HepG2 (cell line): Measurements from ENCODE around the gene EDN3. TPM values are rescaled to one million over a fixed set of nuclear protein-coding genes. Genes with fewer than 3 reads are reported as not detected.

ENCODE experiments used
- ATAC-seq: fragments of 200-7000 bp; cut with Tn5 transposase; 3 replicates; pipeline ENCODE4 v1.9.1; 2020; ENCODE audit warnings: mild to moderate bottlenecking, moderate library complexity
- BruUV-seq: library from RNA; stranded (reverse); fragments of 400-500 nt; replicated peaks from 2 replicates; lab custom pipeline; 2021; lab: Mats Ljungman, UMichigan
- CTCF ChIA-PET: fragments of 300-600 bp; formaldehyde crosslinking; extraction: SDS; loops from one replicate; lab custom pipeline; 2021; ENCODE audit warnings: low total read pairs, inconsistent platforms, low intra/inter-chr PET ratio; lab: Yijun Ruan, JAX
- POLR2A ChIA-PET: fragments of 350-600 bp; sonication (Branson Sonifier 250); formaldehyde crosslinking; loops from one replicate; lab custom pipeline; 2020; ENCODE audit warnings: antibody characterized with exemption, inconsistent platforms; lab: Yijun Ruan, JAX
- DNase-seq: peaks from one replicate; pipeline ENCODE4 v3.0.0-alpha.2; 2015; ENCODE audit warnings: low spot score
- FAIRE-seq: peaks from 3 replicates; lab custom pipeline; 2011; peaks lifted over from hg19 to GRCh38; lab: Jason Lieb, UNC
- H2AFZ ChIP-seq: one replicate; pipeline ENCODE4 v1.6.1; 2011; ENCODE audit warnings: low read length, inconsistent platforms
- H3K27ac ChIP-seq: fragments of 300-600 bp; 3 replicates; pipeline ENCODE4 v1.8.0; 2011; ENCODE audit warnings: mixed run types, mild to moderate bottlenecking, mixed read lengths, low read length, inconsistent platforms; ENCODE audit not compliant: insufficient read depth; ENCODE audit errors: extremely low read length
- H3K27me3 ChIP-seq, 2 experiments: fragments of 200-600 bp in 1 of 2; 2 replicates in 1 of 2; 3 replicates in 1 of 2; pipeline versions ENCODE4 v1.6.0 to v1.8.0; 2011; ENCODE audit warnings: low read length in 2 of 2, mild to moderate bottlenecking in 2 of 2, moderate library complexity in 2 of 2, inconsistent platforms in 1 of 2; ENCODE audit not compliant: insufficient read depth in 2 of 2, control insufficient read depth in 1 of 2
- H3K36me3 ChIP-seq, 2 experiments: fragments of 200-600 bp in 1 of 2; replicated peaks in 1 of 2; 2 replicates in 1 of 2; 3 replicates in 1 of 2; pipeline versions ENCODE4 v1.5.1 to v1.8.0; 2011; ENCODE audit warnings: low read length in 2 of 2, inconsistent platforms in 1 of 2; ENCODE audit not compliant: insufficient read depth in 2 of 2, control insufficient read depth in 1 of 2
- H3K4me1 ChIP-seq: 2 replicates; pipeline ENCODE4 v1.5.1; 2012; ENCODE audit warnings: low read length, inconsistent platforms; ENCODE audit not compliant: insufficient read depth
- H3K4me2 ChIP-seq: 2 replicates; pipeline ENCODE4 v1.6.0; 2011; ENCODE audit warnings: low read depth, low read length, inconsistent platforms
- H3K4me3 ChIP-seq, 3 experiments: fragments of 200-600 bp in 1 of 3; sonication (generic), shearing (Covaris generic) in 1 of 3; replicated peaks in 1 of 3; 2 replicates each; pipeline ENCODE4 v1.5.1; 2011 to 2016; ENCODE audit warnings: low read length in 3 of 3, inconsistent platforms in 2 of 3, low read depth in 2 of 3, mild to moderate bottlenecking in 2 of 3, control low read depth in 1 of 3, mixed read lengths in 1 of 3; ENCODE audit not compliant: insufficient read depth in 1 of 3
- H3K79me2 ChIP-seq: one replicate; pipeline ENCODE4 v1.6.1; 2011; ENCODE audit warnings: low read length, inconsistent platforms; ENCODE audit not compliant: insufficient read depth
- H3K9ac ChIP-seq: 2 replicates; pipeline ENCODE4 v1.6.0; 2011; ENCODE audit warnings: mild to moderate bottlenecking, low read depth, low read length, inconsistent platforms; ENCODE audit not compliant: insufficient read depth
- H3K9me3 ChIP-seq: 2 replicates; pipeline ENCODE4 v1.5.1; 2012; ENCODE audit warnings: mild to moderate bottlenecking, low read length
- H4K20me1 ChIP-seq: 2 replicates; pipeline ENCODE4 v1.6.0; 2011; ENCODE audit warnings: inconsistent platforms, mild to moderate bottlenecking, low read length, moderate library complexity; ENCODE audit not compliant: insufficient read depth
- AGO1 ChIP-seq: fragments of 200-400 bp; formaldehyde crosslinking; IDR thresholded peaks from 2 replicates; pipeline ENCODE4 v1.6.1; 2017; ENCODE audit warnings: mild to moderate bottlenecking, low read depth, low read length, moderate library complexity; ENCODE audit not compliant: poor library complexity, severe bottlenecking
- FOXK2 ChIP-seq: fragments of 450-650 bp; IDR thresholded peaks from 2 replicates; pipeline ENCODE4 v1.6.1; 2016
- GTF2F1 ChIP-seq: fragments of 150-350 bp; IDR thresholded peaks from 2 replicates; pipeline ENCODE4 v1.6.1; 2014; ENCODE audit warnings: low read length
- KIAA2018 ChIP-seq: sonication (generic); formaldehyde crosslinking; IDR thresholded peaks from 2 replicates; pipeline ENCODE4 v1.5.0; 2020; ENCODE audit warnings: mild to moderate bottlenecking, missing genetic modification reagents, borderline replicate concordance
- SRSF9 ChIP-seq: fragments of 200-400 bp; formaldehyde crosslinking; IDR thresholded peaks from 2 replicates; pipeline ENCODE4 v1.6.1; 2018; ENCODE audit warnings: borderline replicate concordance, mild to moderate bottlenecking, low read depth, low read length; ENCODE audit not compliant: insufficient read depth, poor library complexity, severe bottlenecking
- TERF1 ChIP-seq: sonication (generic); formaldehyde crosslinking; IDR thresholded peaks from 2 replicates; pipeline ENCODE4 v1.8.0; 2022; ENCODE audit warnings: mild to moderate bottlenecking, missing genetic modification reagents, moderate library complexity
- ZBTB7A ChIP-seq: sonication (generic); formaldehyde crosslinking; IDR thresholded peaks from 2 replicates; pipeline ENCODE4 v1.8.0; 2022; ENCODE audit warnings: mild to moderate bottlenecking, missing genetic modification reagents
- ZNF12 ChIP-seq: sonication (generic); formaldehyde crosslinking; IDR thresholded peaks from 2 replicates; pipeline ENCODE4 v1.5.0; 2020; ENCODE audit warnings: missing genetic modification reagents
- ZNF564 ChIP-seq: sonication (generic); formaldehyde crosslinking; IDR thresholded peaks from 2 replicates; pipeline ENCODE4 v1.8.1; 2023; ENCODE audit warnings: mild to moderate bottlenecking, missing genetic modification reagents
- ZNF773 ChIP-seq: sonication (generic); formaldehyde crosslinking; IDR thresholded peaks from 2 replicates; pipeline ENCODE4 v1.4.0; 2020; ENCODE audit warnings: missing genetic modification reagents, borderline replicate concordance
- WGBS: methylation state at CpG from one replicate; pipeline ENCODE4 v1.1.6; 2017; ENCODE audit warnings: low lambda C conversion rate; 5-methylcytosine and 5-hydroxymethylcytosine counted together
- in situ Hi-C: cut with HindIII; loops from 2 replicates; pipeline ENCODE4 v1.10.0; 2017; ENCODE audit warnings: low pct_unique_long_range_greater_than_20kb; ENCODE audit not compliant: extremely low pct_ligation_motif_present
- intact Hi-C: fragments of 100-400 bp; cut with micrococcal nuclease; formaldehyde crosslinking; loops from one replicate; pipeline ENCODE4 v1.10.0; 2022; ENCODE audit not compliant: unreplicated experiment
- polyA plus RNA-seq, 8 experiments: library from polyadenylated mRNA; depleted of rRNA in 3 of 8; stranded (reverse) in 7 of 8; unstranded in 1 of 8; fragments of >200 nt; fragmentation: Illumina TruSeq in 4 of 8; extraction: Trizol in 4 of 8; gene quantifications; 2 replicates each; pipeline versions ENCODE4 v1.2.1 to v1.2.3, GENCODE V29; 2011 to 2016; ENCODE audit warnings: low read depth in 4 of 8, missing spikeins in 1 of 8, mixed read lengths in 1 of 8; ENCODE audit not compliant: insufficient read depth in 1 of 8
- total RNA-seq, 5 experiments: library from RNA; depleted of rRNA; stranded (reverse); fragments of >200 nt; fragmentation: Illumina TruSeq; extraction: Trizol; gene quantifications; 2 replicates each; pipeline ENCODE4 v1.2.3, GENCODE V29; 2016; ENCODE audit warnings: low read depth in 1 of 5

EDN3 gene
- total and polyA plus RNA-seq, 2 of the 13 experiments (the other 11 are each of a cell fraction or from before 2014, with no cell fraction given) = not detected

DNA sequence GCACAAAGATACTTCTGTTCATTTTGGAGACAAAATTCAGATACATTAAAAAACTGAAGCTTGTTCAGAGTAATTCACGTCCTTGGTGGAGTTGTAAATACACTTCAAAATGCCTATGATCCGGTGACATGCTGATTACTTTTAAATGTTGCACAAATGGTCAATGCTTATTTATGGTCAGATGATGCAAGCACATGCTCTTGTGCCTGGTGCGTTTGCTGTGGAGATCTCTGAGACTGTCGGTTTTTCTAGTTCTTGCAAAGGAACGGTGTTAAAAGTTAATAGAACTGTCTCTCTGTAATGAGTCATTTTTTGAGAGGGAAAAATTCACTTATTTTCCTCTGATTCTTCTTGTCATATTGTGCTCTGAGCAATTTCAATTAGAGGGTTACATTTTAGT, 45.2 kb upstream of the EDN3 start:
- H3K27ac ChIP-seq = no peak overlapping the region
- TF ChIP-seq ZBTB7A (CRISPR knock-in tag) = no peak
- TF ChIP-seq GTF2F1 = no peak
- TF ChIP-seq ZNF773 = no peak
- TF ChIP-seq FOXK2 = no peak
- TF ChIP-seq, all 625 proteins: peak for 0
- WGBS = 10% methylated on average over 5 of the region's 5 CpGs
- Histone ChIP-seq H3K4me1 (no peaks in the 10 kb centered on the region), H2AFZ (no peak overlapping the region), H3K79me2 (no peaks in the 10 kb centered on the region), H3K9ac (no peak overlapping the region), H3K36me3 (no peaks in the 10 kb centered on the region), H3K4me2 (no peak overlapping the region), H3K9me3 (no peaks in the 10 kb centered on the region), H3K27me3 (peaks cover 0 to 36% of the 10 kb centered on the region in 2 experiments; a peak in 2 of 5 replicates), H4K20me1 (no peaks in the 10 kb centered on the region), H3K4me3 (no peak overlapping the region)
- no TSS peak for BruUV-seq
- FAIRE-seq = no peak
- intact Hi-C loops = no loop called here
- ATAC-seq = no peak
- no peak for DNase-seq
- ChIA-PET CTCF (no interaction called here), POLR2A (no interaction called here)
- in situ Hi-C loops = no loop called here

DNA sequence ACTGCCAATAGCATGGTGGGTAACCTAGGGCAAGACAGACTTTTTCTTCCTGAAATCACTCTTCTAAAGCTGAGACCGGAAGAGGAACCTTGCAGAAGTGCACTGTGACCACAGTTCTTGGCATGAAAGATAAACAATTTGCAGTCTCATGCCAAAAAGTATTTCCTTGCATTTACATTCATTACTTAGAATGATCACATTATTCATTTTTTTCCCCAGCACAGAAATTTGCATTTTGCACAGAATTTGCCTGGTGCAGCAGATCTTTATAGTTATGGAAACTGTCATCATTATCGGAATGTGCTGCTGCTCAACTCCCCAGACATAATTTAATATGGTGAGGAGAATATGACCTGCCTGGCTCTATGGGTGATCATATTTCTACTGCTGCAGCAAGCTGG, 42.2 kb upstream of the EDN3 start:
- Histone ChIP-seq H3K9me3 (no peaks in the 10 kb centered on the region), H3K27me3 (peaks cover 2 to 28% of the 10 kb centered on the region in 2 experiments; a peak in 3 of 5 replicates), H3K4me2 (no peak overlapping the region), H3K36me3 (no peaks in the 10 kb centered on the region), H3K79me2 (no peaks in the 10 kb centered on the region), H3K4me3 (no peak overlapping the region), H3K9ac (no peak overlapping the region), H4K20me1 (no peaks in the 10 kb centered on the region), H3K4me1 (no peaks in the 10 kb centered on the region), H3K27ac (no peak overlapping the region), H2AFZ (no peak overlapping the region)
- intact Hi-C loops (no loop called here), in situ Hi-C loops (no loop called here)
- BruUV-seq = no TSS peak
- CTCF ChIA-PET = no interaction called here
- FAIRE-seq = no peak
- DNase-seq = no peak
- POLR2A ChIA-PET = no interaction called here
- no peak for ATAC-seq
- WGBS = 11% methylated on average over 2 of the region's 2 CpGs
- TF ChIP-seq ZNF564 (CRISPR knock-in tag) (no peak), TERF1 (CRISPR knock-in tag) (no peak), SRSF9 (no peak), ZNF12 (CRISPR knock-in tag) (no peak), KIAA2018 (no peak), AGO1 (no peak)
